Measurements from ENCODE around the gene RETN.

Gene RETN

GRCh38 chr19:7685546-7686445 is 16.9 kb downstream of the RETN start:
- DNase-seq (ENCODE audit: low spot score) = peak; percentile 42

GRCh38 chr19:7687177-7687576 is 18.3 kb downstream of the RETN start:
- DNase-seq (ENCODE audit: low spot score) = no peak

GRCh38 chr19:7689165-7689564 is 20.3 kb downstream of the RETN start:
- no peak for DNase-seq (ENCODE audit: low spot score)

- DNase-seq (ENCODE audit: low spot score) = no peak
Measured at GRCh38 chr19:7690779-7691258, 22.0 kb downstream of the RETN start.

GRCh38 chr19:7691497-7691896 is 22.6 kb downstream of the RETN start:
- no peak for DNase-seq (ENCODE audit: low spot score)

GRCh38 chr19:7692417-7693088 is 23.7 kb downstream of the RETN start:
- DNase-seq (ENCODE audit: low spot score) = no peak

- no peak for DNase-seq (ENCODE audit: low spot score)
Measured at GRCh38 chr19:7694499-7694898, 25.6 kb downstream of the RETN start.

- DNase-seq (ENCODE audit: low spot score) = no peak
Measured at GRCh38 chr19:7697721-7698287, 29.0 kb downstream of the RETN start.

GRCh38 chr19:7698583-7698982 is 29.7 kb downstream of the RETN start:
- no peak for DNase-seq (ENCODE audit: low spot score)

GRCh38 chr19:7699003-7699402 is 30.2 kb downstream of the RETN start:
- no peak for DNase-seq (ENCODE audit: low spot score)

GRCh38 chr19:7699417-7700401 is 30.9 kb downstream of the RETN start:
- DNase-seq (ENCODE audit: low spot score) = no peak

- no peak for DNase-seq (ENCODE audit: low spot score)
Measured at GRCh38 chr19:7701049-7701653, 32.3 kb downstream of the RETN start.

- no peak for DNase-seq (ENCODE audit: low spot score)
Measured at GRCh38 chr19:7701654-7702457, 33.0 kb downstream of the RETN start, which contains the start of gene FCER2. Gene FCER2, minus strand, starts transcription at chr19:7702131. Its CDS starts 2,371 bp downstream, at chr19:7699760.

- no peak for DNase-seq (ENCODE audit: low spot score)
Measured at GRCh38 chr19:7703332-7703731, 34.5 kb downstream of the RETN start.

- no peak for DNase-seq (ENCODE audit: low spot score)
Measured at GRCh38 chr19:7704280-7705060, 35.6 kb downstream of the RETN start.

GRCh38 chr19:7705387-7706187 is 36.7 kb downstream of the RETN start:
- DNase-seq (ENCODE audit: low spot score) = no peak

- no peak for DNase-seq (ENCODE audit: low spot score)
Measured at GRCh38 chr19:7706188-7706954, 37.5 kb downstream of the RETN start.

GRCh38 chr19:7706955-7707456 is 38.2 kb downstream of the RETN start:
- DNase-seq (ENCODE audit: low spot score) = no peak
